OCI-M2 (cell line): ENCODE data around the gene ABR.
"Not testable (repeated sequence)": the region's sequence is repeated elsewhere in the genome, so short reads cannot be mapped to it uniquely, and the experiment has no call there.

Experiments used
- DNase-seq: peaks from one replicate; lab custom pipeline; 2025; ENCODE audit not compliant: unreplicated experiment; lab: John Stamatoyannopoulos, UW

ABR gene

DNA sequence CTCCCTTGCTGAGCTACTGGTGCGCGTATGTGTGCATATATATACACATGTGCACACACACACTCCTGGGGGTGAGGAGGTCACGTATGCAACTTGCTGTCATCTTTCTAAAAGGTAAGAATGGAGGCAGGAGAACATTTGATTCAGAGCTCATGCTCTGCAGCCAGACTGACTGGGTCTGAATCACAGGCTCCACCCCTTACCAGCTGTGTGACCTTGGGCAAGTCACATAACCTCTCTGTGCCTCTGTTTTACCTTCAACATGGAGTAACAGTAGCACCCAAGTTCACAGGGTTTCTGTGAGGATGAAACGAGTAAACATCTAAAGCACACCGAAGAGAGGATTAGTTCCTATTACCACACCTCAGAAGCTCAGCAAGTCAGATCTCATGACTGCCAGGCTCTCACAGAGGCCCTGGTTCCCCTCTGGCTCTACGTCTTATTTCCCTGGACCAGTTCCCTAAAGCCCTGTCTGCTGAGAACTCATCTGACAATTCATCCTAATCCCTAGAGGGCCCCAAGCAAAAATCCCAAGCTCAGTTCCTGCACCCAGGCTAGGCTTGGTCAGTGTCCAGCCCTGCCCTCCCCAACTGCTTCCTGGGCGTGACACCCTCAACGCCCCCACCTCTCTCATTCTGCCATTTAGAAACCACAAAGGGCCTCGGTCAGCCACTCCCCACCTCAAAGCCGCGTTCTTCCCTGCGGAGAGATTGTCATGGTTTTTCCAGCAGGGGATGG is 28.7 kb downstream of the ABR start:
- no peak for DNase-seq

DNA sequence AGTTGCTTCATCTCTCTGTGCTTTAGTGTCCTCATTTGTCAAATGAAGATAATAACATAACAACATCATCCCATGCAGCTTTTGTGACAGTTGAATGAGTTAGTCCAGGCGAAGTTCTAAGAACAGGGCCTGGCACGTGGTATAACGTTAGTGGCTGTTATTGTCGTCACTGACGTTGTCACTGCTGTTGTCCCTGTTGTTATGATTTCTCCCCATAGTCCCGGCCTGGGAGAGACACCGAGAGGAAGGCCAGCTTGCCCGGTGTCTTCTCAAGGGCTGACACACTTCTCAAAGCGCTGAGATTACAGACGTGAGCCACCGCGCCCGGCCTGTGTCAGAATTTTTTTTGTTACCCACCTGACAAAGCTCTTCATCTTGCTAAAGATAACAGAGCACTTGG is 29.9 kb downstream of the ABR start:
- DNase-seq: no peak

GRCh38 chr17:1147664-1148063 is 32.1 kb downstream of the ABR start:
- no peak for DNase-seq

DNA sequence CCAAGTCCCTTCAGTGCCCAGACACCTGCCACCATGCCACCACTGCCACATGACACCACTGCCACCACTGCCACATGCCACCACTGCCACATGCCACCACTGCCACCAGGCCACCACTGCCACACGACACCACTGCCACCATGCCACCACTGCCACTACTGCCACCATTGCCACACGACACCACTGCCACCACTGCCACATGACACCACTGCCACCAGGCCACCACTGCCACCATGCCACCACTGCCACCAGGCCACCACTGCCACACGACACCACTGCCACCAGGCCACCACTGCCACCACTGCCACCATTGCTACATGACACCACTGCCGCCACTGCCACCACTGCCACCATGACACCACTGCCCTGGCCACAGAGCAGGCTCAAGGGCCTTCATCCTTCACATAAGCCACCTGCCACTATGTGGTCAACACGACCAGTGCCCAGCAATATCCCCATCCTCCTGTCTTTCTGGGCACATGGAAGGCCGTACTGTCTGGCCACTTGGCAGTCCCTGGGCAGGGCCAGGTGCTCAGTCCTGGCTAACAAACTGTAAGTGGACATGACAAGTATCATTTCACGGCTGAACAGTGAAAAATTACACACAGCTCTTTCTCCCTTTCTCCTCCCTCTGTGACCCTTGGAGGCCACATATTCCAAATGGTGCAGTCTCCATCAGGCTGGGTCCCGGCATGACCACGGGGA is 33.1 kb downstream of the ABR start:
- DNase-seq: no peak

DNA sequence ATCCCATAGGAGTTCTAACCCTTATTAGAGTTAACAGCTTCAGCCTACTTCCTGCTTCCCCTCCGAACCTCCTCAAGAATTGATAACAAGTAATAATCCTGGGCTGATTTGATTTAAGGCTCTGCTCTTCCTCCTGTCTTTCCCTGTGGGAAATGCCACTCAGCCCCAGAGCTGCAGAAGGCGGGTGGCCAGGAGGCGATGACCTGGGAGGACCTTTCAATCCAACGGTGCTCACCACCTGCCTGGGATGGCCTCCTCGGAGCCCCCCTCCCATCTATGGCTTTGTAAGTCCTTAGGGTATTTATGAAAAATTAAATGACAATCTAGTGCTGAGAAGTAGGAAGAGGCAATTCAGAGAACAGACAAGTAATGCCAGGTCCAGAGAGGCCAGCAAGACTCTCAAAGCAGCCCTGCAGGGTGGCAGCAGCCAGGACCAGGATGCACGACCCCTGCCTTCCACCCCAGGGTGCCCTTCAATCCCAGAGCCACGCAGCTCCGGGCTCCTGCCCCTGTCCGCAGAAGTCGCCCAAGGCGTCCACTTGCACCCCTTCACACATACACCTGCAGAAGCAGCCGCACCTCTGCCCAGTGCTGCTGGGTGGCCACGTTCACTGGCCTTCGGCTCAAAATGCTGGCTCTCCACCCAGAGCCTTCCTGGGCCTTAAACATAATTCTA is 34.3 kb downstream of the ABR start:
- no peak for DNase-seq

- no peak for DNase-seq
Observed at GRCh38 chr17:1144162-1144561, 35.6 kb downstream of the ABR start.

DNA sequence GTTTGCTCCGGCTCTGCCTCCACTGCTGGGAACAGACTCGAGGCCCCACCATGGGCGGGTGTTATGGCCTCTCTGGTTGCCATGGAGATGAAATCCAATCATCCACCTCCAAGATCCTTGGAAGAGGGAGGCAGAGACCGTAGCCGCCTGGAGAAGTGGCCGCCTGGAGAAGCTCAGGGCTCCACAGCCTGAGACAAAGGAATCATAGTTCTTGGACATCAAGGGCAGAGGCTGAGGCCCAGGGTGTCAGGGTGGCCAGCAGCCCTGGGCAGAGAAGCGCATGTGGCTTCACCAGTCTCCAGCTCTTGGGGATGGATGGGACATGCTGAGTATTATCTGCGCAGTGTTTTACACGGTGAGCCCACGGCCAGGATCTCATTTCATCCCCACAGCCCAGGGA is 36.2 kb downstream of the ABR start:
- DNase-seq: no peak

GRCh38 chr17:1142561-1142971 is 37.2 kb downstream of the ABR start:
- DNase-seq: no peak

- no peak for DNase-seq
Observed at GRCh38 chr17:1137465-1137894, 42.3 kb downstream of the ABR start.

DNA sequence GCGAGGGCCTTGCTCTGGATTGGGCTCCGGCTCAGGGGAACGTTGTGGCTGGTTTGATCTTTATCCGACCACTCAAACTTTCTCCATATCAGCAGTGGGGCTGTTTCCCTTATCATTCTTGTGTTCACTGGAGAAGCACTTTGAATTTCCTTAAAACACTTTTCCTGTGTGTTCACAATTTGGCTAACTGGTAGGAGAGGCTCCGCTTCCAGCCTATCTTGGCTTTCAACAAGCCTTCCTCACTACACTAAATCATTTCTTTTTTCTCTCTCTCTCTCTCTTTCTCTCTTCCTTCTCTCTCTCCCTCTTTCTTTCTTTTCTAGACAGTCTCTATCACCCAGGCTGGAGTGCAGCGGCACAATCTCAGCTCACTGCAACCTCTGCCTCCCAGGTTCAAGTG is 43.0 kb downstream of the ABR start:
- DNase-seq: no peak

DNA sequence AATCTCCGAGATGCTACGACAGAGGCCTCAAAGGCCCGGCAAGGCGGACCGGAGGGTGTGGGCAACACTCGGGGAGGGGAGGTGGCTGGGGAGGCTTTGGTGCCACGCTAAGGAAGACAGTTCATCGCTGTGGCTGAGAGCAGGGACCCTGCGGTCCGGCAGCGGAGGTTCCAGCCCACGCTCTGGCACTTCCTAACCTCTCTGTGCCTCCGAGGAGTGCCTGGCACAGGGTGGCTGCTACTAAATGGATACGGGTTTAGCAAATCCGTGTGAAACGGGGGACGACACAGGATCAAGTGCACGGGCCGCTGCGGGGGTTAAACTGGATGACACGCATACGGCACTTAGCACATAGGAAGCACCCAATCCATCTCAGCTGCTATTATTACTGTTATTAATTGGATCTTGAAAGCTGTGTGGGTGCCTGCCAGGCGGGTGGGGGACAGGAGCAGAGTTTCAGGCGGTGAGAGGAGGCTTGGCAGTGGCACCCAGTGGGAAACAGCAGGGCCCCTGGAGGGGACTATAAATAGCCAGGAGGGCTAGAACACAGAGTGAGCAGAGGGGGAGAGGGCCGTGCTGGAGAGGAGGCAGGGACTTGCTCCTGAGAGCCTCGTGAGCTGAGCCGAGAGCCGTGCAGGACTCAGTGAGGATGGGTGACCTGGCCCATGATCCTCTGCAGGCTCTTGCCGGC is 45.0 kb downstream of the ABR start:
- DNase-seq: no peak

- no peak for DNase-seq
Observed at GRCh38 chr17:1130191-1130590, 49.6 kb downstream of the ABR start.

DNA sequence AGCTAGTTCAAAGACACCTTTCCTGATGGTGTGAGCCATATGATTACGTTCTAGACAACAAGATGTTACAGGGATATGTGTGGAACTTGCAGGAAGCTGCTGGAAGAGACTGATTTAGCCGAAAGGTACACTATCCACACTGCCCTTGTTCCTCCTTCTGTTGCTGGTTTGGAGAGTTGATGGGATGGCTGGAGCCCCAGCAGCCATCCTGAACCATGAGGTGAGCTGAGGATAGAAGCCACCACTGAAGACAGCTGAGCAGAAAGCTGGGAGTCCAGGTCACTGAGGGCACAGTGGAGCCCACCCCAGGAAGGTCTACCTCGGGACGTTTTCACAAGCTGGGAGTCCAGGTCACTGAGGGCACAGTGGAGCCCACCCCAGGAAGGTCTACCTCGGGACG is 51.3 kb downstream of the ABR start:
- not testable (repeated sequence) for DNase-seq

DNA sequence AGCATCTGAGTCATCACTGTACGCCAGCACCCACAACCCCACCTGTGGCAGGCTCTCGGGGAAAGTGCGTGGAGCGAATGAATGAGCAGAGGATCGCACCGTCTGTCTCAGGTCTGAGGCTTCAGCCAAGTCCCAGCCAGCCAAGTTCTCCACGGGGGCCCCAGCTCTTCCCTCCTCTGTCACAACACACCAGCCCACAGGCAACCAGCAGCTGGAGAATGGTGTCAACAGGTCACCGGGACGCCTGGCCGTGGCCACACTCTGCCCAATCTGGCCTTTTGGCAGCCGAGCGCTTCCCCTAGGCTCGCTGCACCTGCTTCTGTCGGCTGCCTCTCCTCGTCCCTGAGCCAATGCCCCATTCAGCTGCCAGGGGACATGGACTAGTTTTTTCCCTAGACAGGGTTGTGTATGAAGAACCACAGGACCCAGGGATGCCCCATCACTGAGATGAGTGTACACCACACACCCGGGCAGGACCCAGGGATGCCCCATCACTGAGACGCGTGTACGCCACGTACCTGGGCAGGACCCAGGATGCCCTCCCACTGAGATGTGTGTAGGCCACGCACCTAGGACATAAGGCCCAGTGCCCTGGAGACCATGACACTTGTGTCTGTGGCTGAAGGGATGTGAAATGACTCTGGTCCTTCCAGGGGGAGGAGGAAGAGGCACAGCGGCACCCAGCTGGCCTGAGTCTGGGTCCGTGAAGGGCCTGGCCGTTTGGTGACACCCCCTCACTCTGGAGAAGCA is 52.8 kb downstream of the ABR start:
- DNase-seq: no peak

DNA sequence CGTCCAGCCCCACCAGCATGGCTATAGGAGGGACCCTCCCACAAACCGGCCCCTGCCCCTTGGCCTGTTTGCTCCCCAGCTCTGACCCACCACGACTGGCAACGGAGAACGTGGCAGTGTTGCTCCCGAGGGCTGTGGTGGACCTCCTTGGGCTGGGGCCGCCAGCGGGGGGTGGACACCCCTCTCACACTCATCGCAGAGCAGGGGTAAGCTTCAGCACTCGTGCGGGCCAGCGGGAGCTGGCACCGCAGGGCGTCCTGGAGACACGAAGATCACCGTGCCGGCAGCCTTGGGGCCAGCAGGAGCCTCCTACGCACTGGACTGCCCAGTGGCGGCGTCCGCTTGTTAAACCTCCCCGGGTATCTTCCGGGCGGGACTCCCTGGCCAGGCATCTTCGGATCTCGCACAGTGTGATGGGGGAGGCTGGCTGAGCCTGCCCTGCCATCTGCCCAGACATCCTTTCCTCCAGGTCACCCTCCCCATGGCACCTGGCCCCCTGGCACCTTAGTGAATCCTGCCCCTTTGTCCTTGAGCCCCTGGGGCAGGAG is 53.5 kb downstream of the ABR start:
- no peak for DNase-seq

DNA sequence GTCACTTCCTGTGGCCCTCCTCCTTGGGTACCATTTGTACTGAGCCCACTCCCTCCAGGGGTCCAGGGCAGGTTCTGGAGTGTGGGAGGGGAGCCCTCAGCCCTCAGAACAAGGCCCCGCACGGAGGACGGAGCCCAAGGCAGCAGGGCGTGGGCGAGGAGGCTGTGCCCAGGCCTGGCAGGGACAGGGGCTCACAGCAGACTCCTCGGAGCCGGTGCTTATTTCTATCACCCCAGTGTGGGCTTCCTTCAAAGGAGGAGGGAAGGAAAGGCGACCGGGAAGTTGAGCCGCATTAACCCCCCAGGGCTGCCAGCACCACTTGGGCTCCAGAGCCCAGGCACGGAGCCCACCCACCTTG is 54.0 kb downstream of the ABR start:
- no peak for DNase-seq

- DNase-seq: no peak
Observed at GRCh38 chr17:1124896-1125787, 54.6 kb downstream of the ABR start.

DNA sequence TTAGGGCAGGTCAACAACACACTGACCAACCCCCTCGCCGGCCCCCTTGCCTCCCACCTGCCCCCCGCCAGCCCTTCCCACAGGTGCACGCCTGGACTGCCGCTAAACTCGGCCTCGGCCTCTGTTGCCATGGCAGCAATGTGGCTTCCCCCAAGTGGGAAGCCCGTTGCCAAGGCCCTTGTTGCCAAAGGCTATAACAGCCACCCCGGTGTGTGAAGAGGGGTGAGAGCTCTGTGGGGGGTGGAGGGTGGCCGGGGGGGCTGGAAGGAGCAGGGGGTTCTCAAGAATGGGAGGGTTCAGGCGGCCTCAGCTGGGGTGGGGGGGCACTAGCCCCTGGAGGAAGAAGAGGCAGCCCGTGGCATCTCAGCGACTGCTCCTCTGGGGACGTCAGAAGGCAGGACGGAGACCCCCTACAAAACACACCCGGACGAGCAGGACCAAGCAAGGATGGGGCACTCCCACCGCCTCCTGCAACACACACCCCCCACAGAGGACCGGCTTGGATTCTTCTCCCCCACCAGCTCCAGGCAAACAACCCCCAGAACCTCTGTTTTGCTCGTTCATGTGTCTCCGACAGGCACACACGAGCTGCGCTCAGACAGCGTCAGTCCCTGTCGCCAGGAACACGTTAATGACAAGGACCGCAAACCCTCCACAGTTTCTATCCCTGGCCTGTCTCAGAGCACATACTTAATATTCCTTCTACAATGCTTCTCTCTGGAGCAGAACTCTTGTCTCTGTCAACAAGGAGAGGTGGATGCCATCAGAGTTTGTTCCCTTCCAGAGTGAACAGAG is 55.7 kb downstream of the ABR start:
- DNase-seq: no peak

DNA sequence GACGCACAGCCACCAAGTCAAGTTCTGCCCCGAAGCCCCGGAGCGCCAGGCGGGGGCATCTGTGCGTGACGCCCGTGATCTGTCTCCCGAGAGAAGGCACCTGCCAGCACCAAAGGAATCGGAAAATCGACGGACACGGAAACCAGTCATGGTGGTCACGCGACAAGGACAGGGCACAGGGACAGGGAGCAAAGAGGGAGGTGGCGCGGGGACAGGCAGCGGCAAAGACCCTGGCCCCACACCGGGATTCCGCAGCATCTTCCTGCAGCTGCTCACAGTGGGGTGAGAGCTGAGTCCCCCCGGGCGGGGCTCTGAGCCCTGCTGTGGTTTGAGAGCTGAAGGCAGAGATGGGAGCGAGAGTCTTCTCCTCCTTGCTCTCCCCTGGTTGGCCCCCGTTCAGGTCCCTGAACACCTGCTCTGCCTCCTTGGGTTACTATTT is 56.4 kb downstream of the ABR start:
- DNase-seq: no peak
